NB4 (cell line): Measurements from ENCODE around the gene SCOC.

ENCODE experiments used
- DNase-seq: peaks from one replicate; pipeline ENCODE4 v3.0.0; 2010; ENCODE audit warnings: low read depth
- H3K4me3 ChIP-seq: one replicate; pipeline ENCODE4 v1.5.1; 2011; ENCODE audit warnings: mild to moderate bottlenecking, low read depth, low read length, moderate library complexity
- MYC ChIP-seq: IDR thresholded peaks from 2 replicates; pipeline ENCODE4 v1.6.1; 2011; ENCODE audit warnings: low read depth, low read length
- POLR2A ChIP-seq: IDR thresholded peaks from 2 replicates; pipeline ENCODE4 v1.6.1; 2011; ENCODE audit warnings: mild to moderate bottlenecking; ENCODE audit not compliant: insufficient read length; ENCODE audit errors: extremely low read depth
- TF ChIP-seq, protein P1 (sequence below): IDR thresholded peaks from 2 replicates; pipeline ENCODE4 v1.6.1; 2011; ENCODE audit warnings: low read depth, low read length
- TF ChIP-seq, protein P2 (sequence below): IDR thresholded peaks from one replicate; pipeline ENCODE4 v1.5.1; 2012; ENCODE audit warnings: low read depth, low read length

SCOC gene

DNA sequence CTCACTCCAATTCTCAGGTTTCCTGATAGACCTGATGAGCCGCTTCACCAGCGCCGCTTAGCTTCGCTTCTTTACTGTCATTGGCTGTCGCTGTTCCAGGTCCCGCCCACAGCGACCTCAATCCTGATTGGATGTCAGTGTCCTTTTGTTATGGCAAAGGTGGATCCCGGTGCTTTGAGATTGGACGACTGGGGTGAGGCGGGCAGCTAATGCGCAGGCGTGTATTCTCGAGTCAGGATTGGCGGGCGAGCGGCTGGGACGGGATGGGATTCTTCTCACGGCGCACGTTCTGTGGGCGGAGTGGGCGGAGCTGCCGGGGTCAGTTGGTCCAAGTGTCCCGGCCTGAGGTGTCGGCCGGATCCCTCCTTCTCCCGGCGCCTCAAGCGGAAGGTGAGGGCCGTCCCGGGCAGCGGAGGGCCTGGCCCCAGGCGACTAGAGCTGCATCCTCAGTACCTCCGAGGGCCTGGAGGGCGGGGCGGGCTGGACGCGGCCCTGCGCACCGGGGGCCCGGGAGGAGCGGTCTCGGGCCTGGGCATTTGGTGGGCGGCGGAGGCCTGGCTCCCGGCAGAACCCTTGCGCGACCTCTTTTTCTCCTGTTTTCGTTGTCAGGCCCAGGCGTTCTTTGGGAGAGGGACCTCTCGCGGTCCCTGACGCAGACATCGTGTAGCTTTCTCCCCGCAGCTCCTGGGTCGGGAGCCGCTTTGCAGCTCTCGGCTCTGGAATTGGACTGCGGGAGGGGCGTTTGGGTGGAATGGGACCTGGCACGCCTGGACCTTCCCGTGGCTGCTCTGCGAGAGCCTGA is at the start of gene SCOC:
TSS of gene SCOC (plus strand) at position 319 of the 802 bp plus-strand sequence. CDS start 5,525 bp downstream, outside the sequence.
- H3K4me3 ChIP-seq, result peak within 1 kb of the TSS; percentile 99
- peak; percentile 98 for DNase-seq
- TF ChIP-seq, protein P1, sequence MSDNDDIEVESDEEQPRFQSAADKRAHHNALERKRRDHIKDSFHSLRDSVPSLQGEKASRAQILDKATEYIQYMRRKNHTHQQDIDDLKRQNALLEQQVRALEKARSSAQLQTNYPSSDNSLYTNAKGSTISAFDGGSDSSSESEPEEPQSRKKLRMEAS, result 0 out of 2 replicates have a peak, but pooled peaks have one; percentile 18
- TF ChIP-seq, protein P2, sequence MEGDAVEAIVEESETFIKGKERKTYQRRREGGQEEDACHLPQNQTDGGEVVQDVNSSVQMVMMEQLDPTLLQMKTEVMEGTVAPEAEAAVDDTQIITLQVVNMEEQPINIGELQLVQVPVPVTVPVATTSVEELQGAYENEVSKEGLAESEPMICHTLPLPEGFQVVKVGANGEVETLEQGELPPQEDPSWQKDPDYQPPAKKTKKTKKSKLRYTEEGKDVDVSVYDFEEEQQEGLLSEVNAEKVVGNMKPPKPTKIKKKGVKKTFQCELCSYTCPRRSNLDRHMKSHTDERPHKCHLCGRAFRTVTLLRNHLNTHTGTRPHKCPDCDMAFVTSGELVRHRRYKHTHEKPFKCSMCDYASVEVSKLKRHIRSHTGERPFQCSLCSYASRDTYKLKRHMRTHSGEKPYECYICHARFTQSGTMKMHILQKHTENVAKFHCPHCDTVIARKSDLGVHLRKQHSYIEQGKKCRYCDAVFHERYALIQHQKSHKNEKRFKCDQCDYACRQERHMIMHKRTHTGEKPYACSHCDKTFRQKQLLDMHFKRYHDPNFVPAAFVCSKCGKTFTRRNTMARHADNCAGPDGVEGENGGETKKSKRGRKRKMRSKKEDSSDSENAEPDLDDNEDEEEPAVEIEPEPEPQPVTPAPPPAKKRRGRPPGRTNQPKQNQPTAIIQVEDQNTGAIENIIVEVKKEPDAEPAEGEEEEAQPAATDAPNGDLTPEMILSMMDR, result no peak
- TF ChIP-seq POLR2A (peak; percentile 62), MYC (no peak)

DNA sequence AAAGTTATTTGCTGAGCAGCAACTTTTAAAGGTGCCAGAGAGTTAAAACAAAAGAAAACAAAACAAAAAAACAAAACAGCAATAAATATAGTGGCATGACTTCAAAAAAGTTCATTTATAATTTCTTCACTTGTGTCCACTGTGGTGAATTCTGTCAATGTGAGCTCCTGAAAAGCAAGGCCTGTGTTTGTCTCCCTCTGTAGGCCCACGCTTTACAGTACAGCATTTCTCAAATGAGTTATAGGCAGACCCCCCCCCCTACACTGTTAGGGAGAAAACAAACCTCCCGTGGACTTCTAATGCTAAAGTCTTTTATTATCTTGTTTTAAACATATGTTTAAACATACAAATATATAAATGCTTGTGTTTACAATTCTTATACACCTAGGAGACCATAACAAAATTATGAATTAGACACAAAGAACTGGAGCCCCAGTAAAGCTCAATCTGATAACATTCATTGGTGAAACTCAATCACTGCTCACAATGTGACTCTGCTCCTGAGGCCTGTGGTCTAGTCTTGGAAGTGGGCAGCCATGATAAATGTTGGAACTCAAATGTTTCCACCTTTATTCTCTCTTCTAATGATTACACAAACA is 47.0 kb upstream of the SCOC start:
- TF ChIP-seq, protein P1, result no peak
- TF ChIP-seq MYC, result no peak
- TF ChIP-seq, protein P2, result peak; percentile 31
- DNase-seq, result peak; percentile 36
- H3K4me3 ChIP-seq, result no peak overlapping the region

DNA sequence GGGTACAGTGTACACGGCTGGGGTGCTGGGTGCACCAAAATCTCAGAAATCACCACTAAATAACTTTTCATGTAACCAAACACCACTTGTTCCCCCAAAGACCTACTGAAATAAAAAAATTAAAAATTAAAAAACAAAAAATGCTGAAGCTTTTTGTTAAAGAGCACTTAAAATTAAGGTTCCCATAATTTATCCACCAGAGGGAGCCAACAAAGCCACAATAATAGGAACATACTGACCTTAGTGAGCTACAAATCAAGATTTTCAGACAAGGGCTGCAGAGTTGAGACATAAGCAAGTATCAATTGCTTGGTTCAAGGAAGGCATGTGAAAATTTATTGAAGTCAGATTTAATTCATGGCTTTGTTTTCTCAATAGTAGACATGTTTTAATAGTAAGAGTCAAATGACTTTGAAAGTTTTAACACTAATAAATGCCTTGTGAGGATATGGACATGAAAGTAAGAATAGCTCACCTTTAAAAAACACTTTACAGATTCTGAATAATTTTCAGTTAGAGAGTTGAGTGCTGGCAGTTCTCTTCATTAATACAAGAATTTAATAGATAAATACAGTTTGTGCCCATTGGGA is 43.0 kb upstream of the SCOC start:
- TF ChIP-seq, protein P2, result peak; percentile 24
- no peak for TF ChIP-seq POLR2A
- TF ChIP-seq MYC, result no peak
- TF ChIP-seq, protein P1, result no peak
- no peak overlapping the region for H3K4me3 ChIP-seq
- DNase-seq, result peak; percentile 46

DNA sequence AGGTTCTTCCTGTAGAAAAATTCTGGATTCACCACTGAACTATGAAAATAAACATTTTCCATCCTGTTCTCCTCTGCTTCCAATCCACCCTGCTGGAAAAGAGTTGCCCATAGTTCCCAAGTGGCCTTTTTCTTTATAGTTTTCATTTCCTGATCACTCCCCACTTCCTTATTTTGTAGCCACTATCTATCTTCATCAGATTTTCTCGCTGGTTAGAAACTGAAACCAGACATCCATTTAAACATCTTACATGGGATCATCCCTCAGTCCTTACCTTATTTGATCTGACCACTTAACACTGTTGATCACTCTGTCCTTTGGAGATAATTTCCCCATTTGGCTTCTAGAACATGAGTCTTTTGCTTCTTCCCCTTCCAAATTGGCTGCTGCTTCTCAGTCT is 42.2 kb upstream of the SCOC start:
- peak; percentile 35 for DNase-seq

DNA sequence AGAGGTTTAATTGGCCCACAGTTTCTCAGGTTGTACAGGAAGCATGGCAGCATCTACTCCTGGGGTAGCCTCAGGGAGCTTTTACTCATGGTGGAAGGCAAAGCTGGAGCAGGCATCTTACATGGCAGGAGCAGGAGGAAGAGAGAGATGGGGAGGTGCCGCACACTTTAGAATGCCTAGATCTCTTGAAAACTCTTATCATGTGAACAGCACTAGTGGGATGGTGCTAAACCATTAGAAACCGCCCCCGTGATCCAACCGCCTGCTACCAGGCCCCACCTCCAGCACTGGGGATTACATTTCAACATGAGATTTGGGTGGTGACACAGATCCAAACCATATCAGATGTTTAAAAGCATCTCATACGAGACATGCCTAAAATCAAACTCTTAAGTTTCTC is 41.6 kb upstream of the SCOC start:
- H3K4me3 ChIP-seq, result no peak overlapping the region
- no peak for TF ChIP-seq POLR2A
- TF ChIP-seq, protein P1, result no peak
- DNase-seq, result no peak

More for the DNA sequence above, 42.2 kb upstream of the SCOC start:
- TF ChIP-seq MYC (no peak), POLR2A (no peak)
- TF ChIP-seq, protein P1, result no peak
- TF ChIP-seq, protein P2, result no peak
- H3K4me3 ChIP-seq, result no peak overlapping the region

DNA sequence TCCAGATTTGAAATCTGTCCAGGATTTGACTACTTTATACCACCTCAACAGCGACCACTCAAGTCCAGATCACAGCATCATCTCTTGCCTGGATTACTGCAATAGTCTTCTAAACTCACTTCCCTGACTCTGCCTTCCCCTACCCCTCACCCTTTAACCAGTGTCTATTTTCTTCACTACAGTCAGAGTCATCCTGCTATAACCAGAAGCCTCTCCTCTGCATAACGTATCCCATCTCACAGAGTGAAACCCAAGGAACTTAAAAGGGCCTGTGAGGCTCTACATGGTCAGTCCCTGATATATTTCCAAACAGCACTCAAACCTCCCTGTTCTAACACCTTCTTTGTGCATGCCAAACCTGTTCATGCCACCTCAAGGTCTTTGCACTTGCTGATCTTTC is 40.7 kb upstream of the SCOC start:
- no peak for DNase-seq
- H3K4me3 ChIP-seq, result no peak overlapping the region
- TF ChIP-seq, protein P2, result no peak
- TF ChIP-seq MYC (no peak), POLR2A (no peak)
- TF ChIP-seq, protein P1, result no peak
